GM20000 (cell line): ENCODE measurements around the gene CELF2.

Experiments
- DNase-seq: peaks from one replicate; pipeline ENCODE4 v3.0.0; 2012; ENCODE audit warnings: low spot score
- TF ChIP-seq, protein P1 (sequence below): IDR thresholded peaks from 2 replicates; pipeline ENCODE4 v1.5.1; 2012; ENCODE audit warnings: mild to moderate bottlenecking, control low read depth; ENCODE audit errors: extremely low read depth, missing control alignments

Gene CELF2

DNA sequence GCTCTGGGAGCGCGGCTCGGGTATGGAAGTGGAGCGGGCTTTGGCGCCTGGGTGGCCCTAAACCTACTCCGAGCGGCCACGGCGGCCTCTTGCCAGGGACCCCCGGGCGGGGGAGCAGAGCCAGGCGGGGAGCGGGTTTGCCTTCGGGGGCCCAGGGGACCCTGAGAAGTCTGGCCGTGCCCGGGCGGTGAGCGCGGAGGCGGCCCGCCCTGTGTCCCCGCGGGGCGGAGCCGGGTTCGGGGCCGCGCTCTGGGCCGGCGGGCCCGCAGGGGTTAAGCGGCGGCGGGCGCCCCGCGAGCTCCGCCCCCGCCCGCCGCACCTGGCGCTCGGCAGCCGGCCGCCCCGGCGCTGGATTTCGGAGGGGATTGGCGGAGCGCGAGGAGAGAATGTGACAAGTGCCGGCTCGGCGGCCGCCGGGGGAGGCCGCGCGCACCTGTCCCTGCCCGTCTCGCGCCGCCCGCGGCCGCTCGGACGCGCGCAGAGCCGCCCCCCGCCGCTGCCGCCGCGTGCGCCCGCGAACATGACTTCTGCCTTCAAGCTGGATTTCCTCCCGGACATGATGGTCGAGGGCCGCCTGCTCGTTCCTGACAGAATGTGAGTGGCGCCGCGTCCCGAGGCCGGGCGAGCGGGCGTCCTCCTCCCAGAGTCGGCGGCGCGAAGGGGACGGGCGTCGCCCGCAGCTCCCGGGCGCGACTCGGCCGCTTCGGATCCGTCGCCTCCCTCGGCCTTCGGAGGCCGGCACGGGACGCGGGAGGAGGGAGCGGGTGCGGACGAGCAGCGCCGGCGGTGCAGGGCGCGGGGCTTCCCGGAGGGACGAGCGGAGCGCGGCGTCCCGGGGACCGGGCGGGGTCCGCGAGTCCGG is at the start of gene CELF2:
TSS of gene CELF2 (plus strand) at position 303 of the 862 bp plus-strand sequence. CDS start at position 521, 218 bp downstream.
- DNase-seq: peak; percentile 78
- TF ChIP-seq, protein P1, sequence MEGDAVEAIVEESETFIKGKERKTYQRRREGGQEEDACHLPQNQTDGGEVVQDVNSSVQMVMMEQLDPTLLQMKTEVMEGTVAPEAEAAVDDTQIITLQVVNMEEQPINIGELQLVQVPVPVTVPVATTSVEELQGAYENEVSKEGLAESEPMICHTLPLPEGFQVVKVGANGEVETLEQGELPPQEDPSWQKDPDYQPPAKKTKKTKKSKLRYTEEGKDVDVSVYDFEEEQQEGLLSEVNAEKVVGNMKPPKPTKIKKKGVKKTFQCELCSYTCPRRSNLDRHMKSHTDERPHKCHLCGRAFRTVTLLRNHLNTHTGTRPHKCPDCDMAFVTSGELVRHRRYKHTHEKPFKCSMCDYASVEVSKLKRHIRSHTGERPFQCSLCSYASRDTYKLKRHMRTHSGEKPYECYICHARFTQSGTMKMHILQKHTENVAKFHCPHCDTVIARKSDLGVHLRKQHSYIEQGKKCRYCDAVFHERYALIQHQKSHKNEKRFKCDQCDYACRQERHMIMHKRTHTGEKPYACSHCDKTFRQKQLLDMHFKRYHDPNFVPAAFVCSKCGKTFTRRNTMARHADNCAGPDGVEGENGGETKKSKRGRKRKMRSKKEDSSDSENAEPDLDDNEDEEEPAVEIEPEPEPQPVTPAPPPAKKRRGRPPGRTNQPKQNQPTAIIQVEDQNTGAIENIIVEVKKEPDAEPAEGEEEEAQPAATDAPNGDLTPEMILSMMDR: no peak

DNA sequence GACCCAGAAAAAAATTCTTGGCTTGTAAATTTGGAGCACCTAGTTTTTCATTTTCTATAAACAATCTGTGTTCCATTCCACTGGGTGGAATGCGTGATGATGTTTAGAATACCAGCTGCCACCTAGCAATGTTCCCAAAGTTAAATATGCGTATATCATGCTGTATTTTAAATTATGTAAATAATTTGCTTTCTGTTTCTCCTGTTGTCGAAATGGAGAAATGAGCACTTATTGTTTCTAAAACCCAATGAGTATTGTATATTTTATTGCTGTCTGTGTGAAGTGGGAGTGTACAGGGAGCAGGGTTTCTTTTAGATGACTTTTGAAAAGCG is 49.4 kb upstream of the CELF2 start:
- TF ChIP-seq, protein P1: no peak
- no peak for DNase-seq

DNA sequence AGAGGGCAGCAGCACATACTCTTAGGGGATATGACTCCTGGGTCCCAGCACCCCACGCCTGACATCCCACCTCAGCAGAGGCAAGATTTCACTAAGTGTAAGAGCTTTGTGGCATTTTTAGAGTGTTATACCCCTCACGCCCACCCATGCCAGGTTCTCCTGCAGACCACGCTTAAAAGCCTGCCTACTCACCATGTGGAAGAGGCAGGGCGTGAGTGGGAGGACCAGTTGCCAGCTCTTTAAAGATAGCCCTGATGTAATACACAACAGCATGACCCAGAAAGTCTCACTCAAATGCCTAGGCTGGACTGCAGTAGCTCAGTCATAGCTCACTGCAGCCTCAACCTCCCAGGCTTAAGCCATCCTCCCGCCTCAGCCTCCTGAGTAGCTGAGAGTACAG is 44.4 kb upstream of the CELF2 start:
- TF ChIP-seq, protein P1: no peak
- no peak for DNase-seq

DNA sequence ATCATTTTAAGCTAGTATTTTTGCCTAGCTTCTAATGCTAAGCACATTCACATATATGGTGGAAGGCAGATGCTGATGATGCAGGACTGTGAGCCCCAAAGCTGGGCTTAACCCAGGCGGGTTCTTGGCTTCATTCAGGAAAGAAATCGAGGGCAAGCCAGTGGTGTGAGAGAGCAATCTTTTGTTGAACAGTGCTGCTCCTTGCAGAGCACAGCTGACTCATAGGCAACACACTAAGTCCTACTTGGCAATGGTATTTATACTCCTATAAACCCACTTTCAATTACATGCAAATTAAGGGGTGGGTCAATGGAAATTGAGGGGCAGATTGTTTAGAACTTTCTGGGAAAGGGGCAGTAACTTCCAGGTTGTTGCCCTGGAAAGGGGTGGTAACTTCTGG is 42.0 kb upstream of the CELF2 start:
- DNase-seq: no peak
- TF ChIP-seq, protein P1: no peak

DNA sequence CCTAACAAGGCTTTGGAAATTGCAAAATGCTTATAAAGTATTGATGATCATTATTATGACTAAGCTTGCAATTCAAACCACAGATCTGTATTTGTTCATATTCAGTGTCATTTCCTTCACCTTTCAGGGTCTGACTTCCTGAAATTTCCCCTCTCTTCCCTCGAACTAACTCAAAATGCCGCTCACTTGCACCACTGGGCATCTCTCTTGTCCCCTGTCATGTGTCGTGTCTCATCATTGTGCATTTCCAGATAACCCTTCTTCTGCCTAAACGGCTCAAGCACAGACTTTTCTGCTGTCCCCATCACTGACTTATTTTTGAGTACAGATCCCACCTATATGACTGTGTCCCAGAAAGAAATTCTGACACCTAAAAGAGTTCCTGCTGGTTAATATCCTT is 41.0 kb upstream of the CELF2 start:
- TF ChIP-seq, protein P1: no peak
- no peak for DNase-seq

DNA sequence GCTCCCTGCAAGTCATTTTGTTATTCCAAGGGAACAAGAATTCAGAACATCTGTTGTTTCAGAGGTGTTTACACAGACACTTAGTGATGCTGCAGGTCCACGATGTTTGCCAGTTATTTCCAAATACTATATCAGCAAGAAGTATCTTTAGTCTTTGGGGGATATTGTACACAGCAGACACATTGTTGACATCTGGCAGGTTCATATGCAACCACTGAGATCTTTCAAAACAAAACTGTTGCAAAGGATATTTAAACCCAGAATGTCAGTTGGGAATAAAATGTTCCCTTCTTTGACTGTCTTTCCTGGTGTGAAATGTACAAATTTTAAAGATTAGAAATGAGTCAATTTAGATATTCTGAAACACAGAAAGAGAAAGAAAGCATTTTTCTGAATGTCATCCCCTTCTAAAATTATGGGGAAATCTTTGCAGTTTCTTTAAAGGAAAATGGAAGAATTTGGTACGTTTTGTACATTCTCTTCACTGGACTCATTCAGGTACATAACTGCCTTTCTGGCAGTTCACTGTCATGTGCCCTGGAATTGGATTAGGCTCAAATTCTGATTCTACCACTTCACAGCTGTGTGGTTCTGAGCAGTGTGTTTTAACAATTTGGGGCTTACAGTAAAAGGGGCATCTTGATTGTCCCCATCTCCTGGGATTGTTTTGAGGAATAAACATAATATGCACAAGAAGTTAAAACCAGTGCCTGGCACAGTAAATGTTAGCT is 40.3 kb upstream of the CELF2 start:
- TF ChIP-seq, protein P1: no peak
- no peak for DNase-seq

DNA sequence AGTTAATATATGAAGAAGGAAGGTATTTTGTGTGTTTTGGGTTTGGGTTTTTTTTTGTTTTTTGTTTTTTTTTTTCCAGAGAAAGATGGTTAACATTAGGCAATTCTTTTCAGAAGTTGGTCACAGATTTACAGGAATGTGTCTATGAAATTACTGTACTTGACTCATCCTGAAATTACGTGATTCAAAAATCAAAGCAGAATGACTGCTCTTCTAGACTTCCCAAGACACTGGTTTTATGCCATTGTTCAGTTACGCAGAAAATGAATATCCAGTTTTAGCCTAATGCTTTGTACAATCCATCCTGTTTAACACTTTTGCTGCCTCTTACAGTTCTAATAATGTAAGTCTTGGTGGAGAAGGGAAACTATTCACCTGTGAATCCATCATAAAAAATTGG is 39.7 kb upstream of the CELF2 start:
- TF ChIP-seq, protein P1: no peak
- no peak for DNase-seq
